ENCODE results near the gene KLHL26. TPM values are rescaled to one million over a fixed set of nuclear protein-coding genes. Genes with fewer than 3 reads are reported as not detected.

KLHL26 gene
- total and polyA plus RNA-seq, 9 of the 15 experiments (the other 6 are each of a cell fraction or from before 2014, with no cell fraction given) = 0.13 to 13.3 (median 1.4) TPM

- FAIRE-seq = no peak
- no peak for TF ChIP-seq E2F8 (IDR thresholded peaks at IDR 0.05; ENCODE audit: low read depth, partially characterized antibody)
- no peak for TF ChIP-seq ZC3H8 (IDR thresholded peaks at IDR 0.05)
- TF ChIP-seq RB1 (IDR thresholded peaks at IDR 0.05; ENCODE audit: low read depth) = no peak
- no peak for TF ChIP-seq SUPT5H (IDR thresholded peaks at IDR 0.05)
- TF ChIP-seq ZNF253 (CRISPR knock-in tag; conservative IDR thresholded peaks at IDR 0.05) = no peak
- TF ChIP-seq HSF4 (CRISPR knock-in tag; IDR thresholded peaks at IDR 0.05; ENCODE audit: borderline replicate concordance) = no peak
- TF ChIP-seq ZC3H4 (CRISPR knock-in tag; IDR thresholded peaks at IDR 0.05; ENCODE audit: borderline replicate concordance) = no peak
- no peak for TF ChIP-seq CBX5 (IDR thresholded peaks at IDR 0.05; ENCODE audit: borderline replicate concordance, low read depth)
- no peak for TF ChIP-seq SMAD4 (CRISPR knock-in tag; conservative IDR thresholded peaks at IDR 0.05)
- TF ChIP-seq HNRNPH1 (optimal IDR thresholded peaks at IDR 0.05; ENCODE audit: low read depth, low read length) = no peak
- TF ChIP-seq ZNF212 (CRISPR knock-in tag; IDR thresholded peaks at IDR 0.05) = no peak
- no peak for TF ChIP-seq RERE (CRISPR knock-in tag; IDR thresholded peaks at IDR 0.05; ENCODE audit: borderline replicate concordance)
Observed at GRCh38 chr19:18712981-18713380, 76.2 kb downstream of the KLHL26 start.

More at GRCh38 chr19:18712981-18713380, 76.2 kb downstream of the KLHL26 start:
- no peak overlapping the region for H2AFZ ChIP-seq (ENCODE audit: low read depth, low read length)
- BruUV-seq (replicated peaks) = no TSS peak
- H3K9me1 ChIP-seq (ENCODE audit: control insufficient read depth, insufficient read depth, low read length) = peaks cover 2% of the 10 kb centered on the region
- no peak overlapping the region for H3K9ac ChIP-seq (ENCODE audit: insufficient read depth in 1 of 2, low read depth in 2 of 2, low read length in 2 of 2)
- H3K27me3 ChIP-seq (ENCODE audit: control insufficient read depth in 2 of 2, insufficient read depth in 2 of 2, low read length in 2 of 2) = no peaks in the 10 kb centered on the region
- ChIA-PET POLR2A (interaction anchor here (0.6 kb wide), 3 partner anchors 11 to 201 kb away, joined by 3 read pairs; no protein-coding TSS in a partner anchor), CTCF (ENCODE audit: low intra/inter-chr PET ratio) (no interaction called here)
- no peak overlapping the region for H3K4me2 ChIP-seq (ENCODE audit: insufficient read depth, low read length)
- H3K9me3 ChIP-seq (replicated peaks; ENCODE audit: control insufficient read depth, insufficient read depth, low read depth, low read length) = no peaks in the 10 kb centered on the region
- no peak overlapping the region for H3K4me3 ChIP-seq
- no peak overlapping the region for H3K27ac ChIP-seq (ENCODE audit: extremely low read depth, low read depth, low read length)
- ATAC-seq (no peak), DNase-seq (ENCODE audit: extremely low read depth in 1 of 4, low spot score in 3 of 4) (no peak)
- WGBS (ENCODE audit: insufficient coverage, low coverage, missing lambda C conversion rate) = 36% methylated on average over 5 of the region's 5 CpGs
- no peaks in the 10 kb centered on the region for H3K36me3 ChIP-seq (ENCODE audit: control insufficient read depth, insufficient read depth, low read length)
- no peaks in the 10 kb centered on the region for H3K79me2 ChIP-seq (ENCODE audit: control insufficient read depth, insufficient read depth, low read length)
- peaks cover 27% of the 10 kb centered on the region for H4K20me1 ChIP-seq (replicated peaks; ENCODE audit: control insufficient read depth, insufficient read depth, low read length)
- peaks cover 0 to 41% of the 10 kb centered on the region in 2 experiments; a peak in 2 of 5 replicates for H3K4me1 ChIP-seq (replicated peaks in 1 of 2; ENCODE audit: control insufficient read depth in 2 of 2, insufficient read depth in 2 of 2, low read length in 2 of 2)
- in situ Hi-C loops (cut with MboI) (no loop called here), intact Hi-C loops (cut with micrococcal nuclease) (no loop called here)
